GM18520 (cell line): ENCODE measurements around the gene ATP2B2.

Experiments
- ATAC-seq: cut with Tn5 transposase; IDR thresholded peaks from one replicate; pipeline ENCODE4 v1.9.1; 2021; ENCODE audit not compliant: unreplicated experiment

The ATP2B2 gene

DNA sequence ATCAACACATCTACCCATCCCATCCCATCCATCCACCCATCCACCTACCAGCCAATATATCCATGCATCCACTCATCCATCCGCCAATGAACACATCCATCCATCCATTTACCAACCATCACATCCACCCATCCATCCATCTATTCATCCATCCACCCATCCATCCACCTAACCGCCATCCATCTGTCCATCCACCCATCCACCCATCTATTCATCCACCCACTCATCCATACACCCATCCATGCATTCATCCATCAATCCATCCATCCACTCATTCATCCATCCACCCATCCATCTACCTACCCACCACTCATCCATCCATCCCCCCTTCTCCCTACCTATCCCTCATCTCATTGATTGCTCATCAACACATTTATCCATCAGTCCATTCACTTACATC, 136.9 kb downstream of the ATP2B2 start:
- ATAC-seq: no peak

DNA sequence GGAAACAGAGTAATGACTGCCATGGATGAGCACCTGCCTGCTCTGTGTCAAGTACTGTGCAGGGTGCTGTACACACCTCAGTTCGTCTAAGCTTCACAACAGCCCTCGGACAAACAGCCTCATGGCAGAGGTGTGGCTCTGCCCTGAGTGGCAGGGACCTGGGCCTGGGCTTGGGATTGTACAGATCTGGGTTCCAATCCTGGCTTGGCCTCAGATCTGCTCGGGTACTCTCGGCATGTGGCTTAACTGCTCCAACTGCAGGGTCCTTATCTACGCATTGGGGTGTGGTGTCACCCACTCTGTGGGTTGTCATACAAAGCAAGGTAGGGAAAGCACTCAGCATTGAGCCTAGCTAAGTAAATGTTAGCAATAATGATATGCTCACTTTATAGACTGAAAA, 137.9 kb downstream of the ATP2B2 start:
- no peak for ATAC-seq

DNA sequence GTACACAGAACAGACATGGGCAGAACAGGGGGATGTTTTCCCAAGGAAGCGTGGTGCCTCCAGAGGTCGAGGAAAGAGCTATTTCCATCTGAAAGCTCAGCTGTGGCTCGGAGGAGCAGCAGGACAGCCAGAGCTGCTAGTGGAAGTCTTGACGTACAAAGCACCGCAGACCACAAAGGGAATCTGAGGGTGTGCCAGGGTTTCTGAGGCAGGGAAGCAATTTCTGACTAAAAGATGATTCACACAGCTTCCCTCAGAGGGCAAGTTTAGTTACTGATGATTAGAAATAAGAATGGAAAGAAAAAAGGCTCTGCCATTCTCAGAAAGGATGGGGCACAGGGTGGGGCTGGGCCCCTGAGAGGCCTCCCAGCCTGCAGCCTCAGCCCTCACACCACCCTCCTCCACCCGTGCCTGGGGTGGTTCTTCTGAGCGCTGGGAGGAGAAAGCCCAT, 138.7 kb downstream of the ATP2B2 start:
- no peak for ATAC-seq

DNA sequence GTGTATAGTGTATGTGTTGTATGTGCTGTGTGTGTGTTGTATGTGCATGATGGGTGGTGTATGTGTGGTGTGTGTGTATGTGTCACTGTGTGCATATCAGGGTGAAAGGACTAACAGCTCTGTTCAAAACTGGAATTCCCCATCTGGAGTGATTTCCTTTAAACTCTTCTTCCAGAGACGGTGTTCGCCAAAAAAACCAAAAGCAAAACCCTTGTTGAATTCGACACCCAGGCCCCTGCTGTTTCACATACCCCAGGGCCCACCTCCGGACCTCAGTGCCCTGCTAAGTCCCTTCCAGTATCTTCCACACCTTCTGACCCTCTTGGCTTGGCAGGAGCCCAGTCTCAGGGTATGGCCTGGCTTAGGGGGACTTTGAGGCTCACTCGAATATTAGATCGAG, 139.6 kb downstream of the ATP2B2 start:
- no peak for ATAC-seq

GRCh38 chr3:10365316-10365715, 140.1 kb downstream of the ATP2B2 start:
- no peak for ATAC-seq

GRCh38 chr3:10364806-10365205, 140.6 kb downstream of the ATP2B2 start:
- no peak for ATAC-seq

- ATAC-seq: no peak
Observed at GRCh38 chr3:10363935-10364334, 141.5 kb downstream of the ATP2B2 start.

DNA sequence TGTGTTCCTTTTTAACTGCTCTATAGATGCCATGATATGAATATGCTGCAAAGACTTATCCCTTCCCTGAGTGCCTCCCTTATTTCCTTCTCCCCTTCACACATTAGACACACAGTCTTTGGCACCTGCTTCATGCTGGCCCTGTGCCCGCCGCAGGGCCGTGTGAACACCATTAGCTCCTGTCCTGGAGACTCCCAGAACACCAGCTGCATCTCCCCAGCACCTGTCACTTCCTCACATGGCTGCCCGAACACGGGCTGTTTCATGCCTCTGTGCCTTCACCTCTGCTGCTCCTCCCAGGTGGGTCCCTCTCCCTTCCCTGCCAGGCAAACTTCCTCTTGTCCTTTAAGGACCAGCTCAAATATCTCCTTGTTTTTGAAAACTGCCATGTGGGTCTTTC, 144.0 kb downstream of the ATP2B2 start:
- ATAC-seq: no peak

DNA sequence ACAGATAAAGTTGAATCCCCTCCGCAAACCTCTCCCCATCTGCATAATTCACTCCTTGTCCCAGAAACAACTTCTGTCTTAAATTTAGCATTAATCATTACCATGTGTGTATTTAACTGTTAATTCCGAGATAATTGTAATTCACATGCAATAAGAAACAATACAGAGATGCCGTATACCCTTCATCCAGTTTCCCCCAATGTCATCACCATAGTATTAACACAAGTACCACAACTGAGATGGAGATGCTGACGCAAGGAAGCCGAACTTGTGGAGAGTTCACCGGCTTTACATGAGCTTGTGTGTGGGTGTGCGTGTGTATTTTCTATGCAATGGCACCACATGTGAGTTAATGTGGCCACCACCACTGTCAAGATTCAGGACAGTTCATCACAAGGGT, 144.9 kb downstream of the ATP2B2 start:
- no peak for ATAC-seq

DNA sequence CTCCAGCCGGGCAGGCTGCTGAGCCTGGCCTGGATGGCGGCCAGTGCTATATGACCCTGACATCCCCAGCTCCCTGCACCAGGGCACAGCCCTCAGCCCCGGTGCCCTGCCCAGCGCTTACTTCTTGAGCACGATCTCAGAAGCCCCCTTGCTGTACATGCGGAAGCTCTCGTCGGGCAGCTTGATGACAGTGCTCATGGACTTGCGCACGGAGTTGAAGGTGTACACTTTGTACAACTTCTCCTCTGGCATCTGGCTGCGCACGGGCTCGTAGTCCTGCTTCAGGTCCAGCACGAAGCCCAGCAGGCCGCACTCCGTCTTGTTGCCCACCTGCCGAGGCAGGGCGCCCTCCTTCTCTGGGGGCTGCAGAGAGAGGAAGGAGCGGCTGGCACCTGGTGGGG, 145.6 kb downstream of the ATP2B2 start:
- ATAC-seq: no peak

DNA sequence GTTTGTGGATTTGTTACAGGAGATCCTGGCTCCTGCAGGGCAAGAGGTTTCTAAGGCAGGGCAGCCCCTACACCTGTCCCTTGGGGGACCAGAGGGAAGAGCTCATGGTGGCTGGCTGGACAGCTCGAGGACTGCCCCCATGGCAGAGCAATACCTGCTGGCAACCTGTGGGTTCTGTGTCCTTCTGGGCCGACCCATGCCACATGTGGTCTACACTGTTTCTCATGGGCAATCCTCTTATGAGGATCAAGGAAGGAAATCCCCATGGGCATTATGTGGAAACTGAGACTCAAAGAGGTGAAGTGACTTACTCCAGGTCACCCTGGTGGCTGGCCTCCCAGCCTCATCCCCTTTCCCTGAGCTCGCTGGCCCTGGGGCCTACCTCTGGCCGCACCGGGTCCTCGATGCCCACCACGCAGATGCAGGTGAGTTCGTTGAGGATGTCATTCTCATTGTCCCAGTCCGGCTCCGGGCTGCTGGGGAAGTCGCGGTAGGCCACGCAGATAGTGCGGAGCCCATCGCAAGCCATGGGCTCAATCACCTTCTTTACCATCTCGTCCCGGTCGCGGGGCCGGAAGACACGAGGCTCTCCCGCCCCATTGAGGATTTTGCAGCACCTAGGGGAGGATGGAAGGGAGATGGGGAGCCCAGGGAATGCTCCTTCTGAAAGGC, 146.9 kb downstream of the ATP2B2 start:
- ATAC-seq: no peak

DNA sequence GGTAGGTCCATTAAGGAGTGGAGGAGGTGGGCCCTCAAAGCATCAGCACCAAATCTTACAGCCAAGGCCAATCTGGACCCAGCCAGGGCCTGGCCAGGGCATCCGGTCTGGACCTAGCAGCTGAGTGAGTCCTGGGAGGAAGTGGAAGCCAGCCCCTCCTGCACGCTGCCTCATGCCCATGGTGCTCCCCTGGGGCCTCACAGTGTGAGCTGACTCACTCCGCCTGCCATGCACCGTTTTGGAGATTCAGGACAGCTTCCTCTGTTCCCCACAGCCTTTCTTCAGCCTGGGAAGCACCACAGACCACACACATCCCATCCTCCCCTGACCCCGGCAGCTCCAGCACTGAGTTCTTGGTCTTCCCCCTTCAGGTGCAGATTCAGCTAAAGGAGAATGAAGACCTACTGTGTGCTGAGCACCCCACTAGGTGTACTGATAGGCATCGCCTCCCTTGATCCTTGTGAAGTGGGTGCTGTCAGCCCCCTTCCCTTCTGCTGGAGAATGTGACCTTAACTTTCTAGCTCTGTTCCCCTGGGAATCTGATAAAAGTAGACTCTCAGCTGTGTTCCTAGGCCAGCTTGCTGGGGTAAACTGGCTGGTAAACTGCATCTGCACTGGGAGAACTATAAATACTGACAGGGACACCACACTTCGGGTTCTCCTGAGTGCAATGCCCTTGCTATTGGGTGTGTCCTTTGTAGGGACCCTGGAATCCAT, 147.6 kb downstream of the ATP2B2 start:
- ATAC-seq: no peak

- ATAC-seq: no peak
Observed at GRCh38 chr3:10357095-10357494, 148.3 kb downstream of the ATP2B2 start.

DNA sequence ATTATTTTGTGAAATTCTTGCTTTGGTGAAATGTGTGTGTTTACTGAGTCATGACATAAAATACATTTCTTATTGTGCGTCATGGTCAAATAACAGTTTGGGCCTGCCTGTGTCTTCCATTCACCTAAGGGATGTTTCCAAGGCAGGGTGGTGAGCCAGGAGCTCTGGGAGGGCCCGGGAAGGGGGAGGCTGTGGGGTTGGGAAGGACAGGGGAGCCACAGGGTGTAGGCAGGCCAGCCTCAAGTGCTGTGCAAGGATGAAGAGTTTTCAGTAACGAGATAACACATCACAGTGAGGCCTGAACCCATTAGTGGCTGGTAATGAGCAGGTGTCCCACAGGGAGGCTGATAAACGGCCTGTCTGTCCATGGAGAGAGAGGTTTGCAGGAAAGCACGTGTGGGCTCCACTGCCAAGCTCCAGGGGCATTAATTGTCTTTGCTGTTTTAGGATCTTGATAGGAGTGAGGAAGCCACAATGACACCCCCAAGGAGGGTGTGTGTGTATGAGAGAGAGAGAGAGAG, 148.9 kb downstream of the ATP2B2 start:
- ATAC-seq: no peak

- no peak for ATAC-seq
Observed at GRCh38 chr3:10354361-10355015, 150.9 kb downstream of the ATP2B2 start.

DNA sequence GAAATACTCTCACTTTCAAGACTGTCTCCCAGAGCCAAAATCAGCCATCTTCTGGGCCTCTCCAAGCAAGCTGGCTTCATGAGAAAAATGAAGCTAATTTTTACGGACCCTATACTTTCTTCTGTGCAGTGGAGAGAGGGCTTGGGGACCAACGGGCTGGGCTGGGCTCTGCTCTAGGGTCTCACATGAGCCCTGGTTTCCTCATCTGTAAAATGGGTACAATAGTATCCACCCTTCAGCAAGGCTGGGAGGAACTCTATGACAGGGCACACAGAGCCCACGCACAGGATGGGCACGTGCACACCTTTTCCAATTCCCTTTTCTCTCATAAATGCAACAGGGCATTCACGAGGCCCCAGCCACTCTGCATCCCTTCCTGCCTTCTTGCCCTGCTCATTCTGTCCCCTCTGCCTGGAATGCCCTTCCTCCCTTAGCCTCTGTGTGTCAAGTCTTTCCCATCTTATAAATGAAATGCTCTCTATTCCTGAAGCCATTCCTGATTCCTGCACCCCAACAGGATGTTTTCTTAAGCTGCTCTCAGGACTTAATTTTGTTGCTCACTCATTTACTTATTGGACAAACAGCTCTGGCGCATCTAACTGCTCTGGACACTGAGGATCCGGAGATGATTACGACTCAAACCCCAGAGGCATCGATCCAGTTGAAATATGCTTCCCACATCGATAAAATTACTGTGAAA, 151.6 kb downstream of the ATP2B2 start:
- no peak for ATAC-seq

- ATAC-seq: no peak
Observed at GRCh38 chr3:10353160-10353559, 152.2 kb downstream of the ATP2B2 start.

DNA sequence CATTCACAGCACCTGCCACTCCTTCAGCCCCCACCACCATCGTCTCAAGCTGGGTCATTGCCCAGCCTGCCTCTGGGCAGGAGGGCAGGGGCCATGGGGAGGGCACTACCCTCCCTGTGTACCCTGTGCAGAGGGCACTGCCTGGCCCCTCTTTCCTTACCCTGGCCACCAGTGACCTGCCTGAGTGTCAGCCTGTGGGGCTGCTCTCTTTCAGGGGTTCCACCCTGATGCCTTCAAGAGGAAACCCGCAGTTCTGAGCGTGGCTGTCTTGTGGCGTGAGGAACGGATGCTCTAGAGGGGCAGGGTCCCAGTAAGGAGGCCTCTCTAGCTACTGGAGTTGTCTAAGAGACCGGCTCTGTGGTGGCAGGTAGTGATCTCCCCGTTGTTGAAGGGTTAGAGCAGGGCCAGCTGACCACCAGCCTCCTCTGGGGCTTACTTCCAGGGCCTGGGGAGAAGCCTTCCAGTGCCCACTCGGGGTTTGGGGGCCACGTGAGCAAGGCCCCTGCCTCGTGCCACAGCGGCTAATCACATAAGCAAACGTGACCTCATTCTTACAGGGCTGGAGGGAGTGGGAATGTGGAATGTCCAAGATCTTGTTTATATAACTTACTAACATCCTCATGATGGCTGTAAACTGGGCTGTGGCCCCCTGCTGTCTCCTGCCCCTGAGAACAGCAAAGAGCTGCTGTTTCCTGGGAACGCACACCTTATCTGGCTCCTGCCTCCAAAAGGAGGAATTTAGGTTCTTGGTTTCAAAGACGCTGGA, 153.1 kb downstream of the ATP2B2 start:
- ATAC-seq: no peak

GRCh38 chr3:10351013-10351735, 154.2 kb downstream of the ATP2B2 start:
- no peak for ATAC-seq
